NOMO-1 (cell line): ENCODE measurements around the gene LPCAT1.
A peak's percentile ranks its signal among the peaks of the same experiment; 100 is the strongest.

Experiments used
- DNase-seq, 2 experiments: peaks; one replicate each; lab custom pipeline; 2025; ENCODE audit not compliant: unreplicated experiment in 2 of 2; lab: John Stamatoyannopoulos, UW

The LPCAT1 gene

GRCh38 chr5:1414311-1415058, 109.3 kb downstream of the LPCAT1 start:
- DNase-seq, result peak in 1 of 2 experiments; percentile 19

DNA sequence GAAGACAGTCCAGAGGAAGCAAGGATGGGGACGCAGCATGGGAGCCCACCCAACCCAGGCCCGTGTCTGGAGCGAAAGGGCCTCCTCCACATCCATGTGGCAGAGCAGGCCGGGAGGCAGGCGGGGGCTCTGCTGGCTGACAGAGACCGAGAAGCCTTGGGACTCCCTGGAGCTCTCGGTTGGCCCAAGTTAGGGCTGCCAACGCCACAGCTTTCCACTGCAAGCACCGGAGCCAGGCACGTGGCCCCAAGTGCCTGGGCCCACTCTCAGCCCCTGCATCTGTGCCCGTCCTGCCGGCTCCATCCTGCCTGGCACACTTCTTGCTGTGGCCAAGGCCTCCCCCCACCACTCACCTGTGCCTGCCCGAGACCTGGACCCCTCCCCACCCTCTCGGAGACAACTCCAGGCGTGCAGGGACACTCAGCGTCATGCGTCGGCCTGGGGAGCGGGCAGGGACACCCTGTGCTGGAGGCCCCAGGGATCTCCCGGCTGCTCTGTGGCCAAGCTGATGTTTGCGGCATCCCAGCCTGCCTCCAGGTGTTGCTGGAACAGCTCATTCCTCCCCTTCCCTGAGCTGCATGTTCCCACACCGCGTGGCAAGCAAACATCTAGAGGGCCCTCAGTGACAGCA, 110.0 kb downstream of the LPCAT1 start:
- DNase-seq, result no peak

GRCh38 chr5:1413211-1413610, 110.5 kb downstream of the LPCAT1 start:
- DNase-seq, result no peak

DNA sequence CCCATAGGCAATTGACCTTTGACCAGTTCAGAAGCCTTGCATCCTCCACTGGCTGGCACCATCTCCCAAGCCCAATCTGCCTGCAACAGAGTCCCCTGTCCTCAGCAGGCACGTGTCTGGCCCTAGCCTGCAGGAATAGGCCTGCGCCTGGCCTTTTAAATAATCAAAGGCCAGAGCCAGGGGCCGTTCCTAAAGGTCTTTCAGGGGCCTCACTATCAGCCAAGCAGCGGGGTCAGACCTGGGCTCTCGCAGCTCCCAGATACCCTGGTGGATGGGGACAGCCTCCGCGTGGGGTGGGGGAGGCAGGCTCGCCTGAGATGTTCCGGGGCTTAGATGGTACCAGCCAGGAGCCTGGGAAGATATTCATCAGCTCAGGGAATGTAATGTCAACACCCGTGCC, 111.1 kb downstream of the LPCAT1 start:
- no peak for DNase-seq

DNA sequence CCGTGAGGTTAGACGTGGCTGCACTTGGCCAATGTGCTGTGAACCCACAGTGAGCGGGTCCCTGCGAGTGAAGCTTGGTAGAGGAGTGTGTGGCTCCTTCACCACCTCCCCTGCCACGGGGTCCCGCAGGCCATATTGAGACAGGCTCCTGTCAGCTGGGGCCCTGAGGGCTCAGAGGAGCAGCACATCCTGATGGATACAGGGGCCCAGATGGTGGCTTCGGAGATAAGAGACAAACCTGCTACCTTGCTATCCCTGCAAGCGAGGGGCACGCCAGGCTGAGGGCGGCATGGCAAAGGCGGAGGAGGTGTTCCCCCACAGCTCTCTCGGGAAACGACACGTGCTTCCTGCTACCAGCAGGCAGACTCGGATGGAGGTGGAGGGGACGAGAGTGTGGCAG, 111.6 kb downstream of the LPCAT1 start:
- DNase-seq, result no peak
